GM23338 (cell line): ENCODE measurements around the gene IPO8. TPM values are rescaled to one million over a fixed set of nuclear protein-coding genes. Genes with fewer than 3 reads are reported as not detected.

ENCODE experiments used
- ATAC-seq: fragments of 200-7000 bp; cut with Tn5 transposase; 3 replicates; pipeline ENCODE4 v1.9.1; 2020
- DNase-seq: peaks from one replicate; pipeline ENCODE4 v3.0.0-alpha.2; 2015; ENCODE audit warnings: low spot score
- H2AFZ ChIP-seq: fragments of 200-600 bp; sonication (generic); 2 replicates; pipeline ENCODE4 v1.8.0; 2016; ENCODE audit warnings: antibody characterized with exemption, mild to moderate bottlenecking, moderate library complexity
- H3F3A ChIP-seq: fragments of 200-600 bp; sonication (generic); replicated peaks from 2 replicates; pipeline ENCODE4 v1.8.0; 2017; ENCODE audit warnings: antibody characterized with exemption, mixed run types, low read depth
- H3K27ac ChIP-seq: fragments of 200-600 bp; sonication (generic); 2 replicates; pipeline ENCODE4 v1.6.1; 2016; ENCODE audit warnings: low read depth
- H3K27me3 ChIP-seq: fragments of 200-600 bp; sonication (generic); 2 replicates; pipeline ENCODE4 v1.8.0; 2016; ENCODE audit warnings: mild to moderate bottlenecking, mixed run types, moderate library complexity; ENCODE audit not compliant: insufficient read depth
- H3K36me3 ChIP-seq: fragments of 200-600 bp; sonication (generic); 2 replicates; pipeline ENCODE4 v1.8.0; 2016; ENCODE audit warnings: mild to moderate bottlenecking; ENCODE audit not compliant: insufficient read depth
- H3K4me1 ChIP-seq: fragments of 200-600 bp; sonication (generic); 2 replicates; pipeline ENCODE4 v1.8.0; 2016; ENCODE audit warnings: mild to moderate bottlenecking, moderate library complexity; ENCODE audit not compliant: insufficient read depth
- H3K4me2 ChIP-seq: fragments of 200-600 bp; sonication (generic); 2 replicates; pipeline ENCODE4 v1.7.1; 2017; ENCODE audit warnings: mixed run types
- H3K4me3 ChIP-seq: fragments of 200-600 bp; sonication (generic); 2 replicates; pipeline ENCODE4 v1.6.1; 2016; ENCODE audit warnings: mixed run types
- H3K79me2 ChIP-seq: fragments of 200-600 bp; sonication (generic); replicated peaks from 2 replicates; pipeline ENCODE4 v1.8.0; 2017; ENCODE audit warnings: mild to moderate bottlenecking; ENCODE audit not compliant: insufficient read depth
- H3K9me2 ChIP-seq: fragments of 200-600 bp; sonication (generic); 2 replicates; pipeline ENCODE4 v1.8.0; 2017; ENCODE audit not compliant: insufficient read depth
- H4K20me1 ChIP-seq: fragments of 200-600 bp; sonication (generic); replicated peaks from 2 replicates; pipeline ENCODE4 v1.8.0; 2017; ENCODE audit warnings: mild to moderate bottlenecking; ENCODE audit not compliant: insufficient read depth
- H3K27ac Mint-ChIP-seq: 2 replicates; pipeline ENCODE4 v1.8.0; 2020; ENCODE audit warnings: inconsistent platforms, mild to moderate bottlenecking, moderate library complexity, mixed read lengths
- H3K27me3 Mint-ChIP-seq: 3 replicates; pipeline ENCODE4 v1.8.0; 2022; ENCODE audit warnings: low read depth, mild to moderate bottlenecking, moderate library complexity, mixed read lengths, inconsistent platforms; ENCODE audit not compliant: insufficient read depth, poor library complexity
- H3K36me3 Mint-ChIP-seq: 3 replicates; pipeline ENCODE4 v1.8.0; 2021; ENCODE audit warnings: low read depth, mild to moderate bottlenecking, inconsistent platforms, moderate library complexity, mixed read lengths
- H3K4me1 Mint-ChIP-seq: 3 replicates; pipeline ENCODE4 v1.8.0; 2020; ENCODE audit warnings: mild to moderate bottlenecking, inconsistent platforms, mixed read lengths
- H3K4me3 Mint-ChIP-seq: 3 replicates; pipeline ENCODE4 v1.8.0; 2021; ENCODE audit warnings: moderate library complexity, mild to moderate bottlenecking, inconsistent platforms, mixed read lengths
- H3K9me3 Mint-ChIP-seq: 3 replicates; pipeline ENCODE4 v1.8.0; 2020; ENCODE audit warnings: moderate library complexity, mild to moderate bottlenecking, inconsistent platforms, mixed read lengths
- CREB1 ChIP-seq: fragments of 250-450 bp; sonication (Bioruptor Pico); IDR thresholded peaks from 2 replicates; pipeline ENCODE4 v1.5.0; 2020; ENCODE audit warnings: low read depth, mild to moderate bottlenecking, moderate library complexity
- EZH2 ChIP-seq: fragments of 200-600 bp; sonication (generic); IDR thresholded peaks from one replicate; pipeline ENCODE4 v1.8.0; 2017; ENCODE audit warnings: antibody characterized with exemption, mild to moderate bottlenecking, low read depth; ENCODE audit not compliant: unreplicated experiment
- EZH2phosphoT487 ChIP-seq: fragments of 200-600 bp; sonication (generic); IDR thresholded peaks from one replicate; pipeline ENCODE4 v1.8.1; 2018; ENCODE audit warnings: antibody characterized with exemption; ENCODE audit not compliant: unreplicated experiment
- JUNB ChIP-seq: IDR thresholded peaks from one replicate; pipeline ENCODE4 v1.6.1; 2016; ENCODE audit warnings: antibody characterized with exemption; ENCODE audit not compliant: unreplicated experiment
- NANOG ChIP-seq: IDR thresholded peaks from 2 replicates; pipeline ENCODE4 v1.6.1; 2016; ENCODE audit warnings: antibody characterized with exemption, borderline replicate concordance
- POLR2AphosphoS5 ChIP-seq: IDR thresholded peaks from 2 replicates; pipeline ENCODE4 v1.6.1; 2016; ENCODE audit warnings: antibody characterized with exemption, low read depth
- STAT1 ChIP-seq: IDR thresholded peaks from one replicate; pipeline ENCODE4 v1.6.1; 2016; ENCODE audit warnings: antibody characterized with exemption; ENCODE audit not compliant: unreplicated experiment
- ZNF114 ChIP-seq: fragments of 250-450 bp; sonication (Bioruptor Pico); IDR thresholded peaks from 2 replicates; pipeline ENCODE4 v1.5.0; 2020; ENCODE audit warnings: mild to moderate bottlenecking, moderate library complexity
- ZNF331 ChIP-seq: fragments of 250-450 bp; sonication (Bioruptor Pico); IDR thresholded peaks from 2 replicates; pipeline ENCODE4 v1.5.0; 2020; ENCODE audit warnings: low read depth, mild to moderate bottlenecking, moderate library complexity
- polyA plus RNA-seq: library from polyadenylated mRNA; unstranded; fragments of >200 nt; fragmentation: Nextera tagmentation; extraction: Ambion mirVana; gene quantifications from 2 replicates; pipeline ENCODE4 v1.2.1, GENCODE V29; 2016
- total RNA-seq: library from RNA; depleted of rRNA; stranded (reverse); fragments of >200 nt; shearing (Covaris generic); gene quantifications from 2 replicates; pipeline ENCODE4 v1.2.3, GENCODE V29; 2014
- TF ChIP-seq, protein P1 (sequence below): IDR thresholded peaks from 2 replicates; pipeline ENCODE4 v1.6.1; 2016; ENCODE audit warnings: antibody characterized with exemption
- TF ChIP-seq, protein P2 (sequence below): fragments of 250-450 bp; sonication (Bioruptor Pico); IDR thresholded peaks from 2 replicates; pipeline ENCODE4 v1.5.0; 2020; ENCODE audit warnings: mild to moderate bottlenecking, moderate library complexity
- TF ChIP-seq, protein P3 (sequence below), 2 experiments: fragments of 200-600 bp in 1 of 2; sonication (generic) in 1 of 2; conservative IDR thresholded peaks; 2 replicates each; pipeline versions ENCODE4 v1.5.1 to v1.6.1; 2016 to 2017; ENCODE audit warnings: antibody characterized with exemption in 2 of 2, low read depth in 2 of 2, mild to moderate bottlenecking in 2 of 2, moderate library complexity in 1 of 2
- TF ChIP-seq, protein P4 (sequence below): IDR thresholded peaks from one replicate; pipeline ENCODE4 v1.6.1; 2018; ENCODE audit warnings: antibody characterized with exemption; ENCODE audit not compliant: unreplicated experiment

Gene IPO8
- total and polyA plus RNA-seq, 2 experiments from 2014 or later = 13.4 to 53.6 TPM

DNA sequence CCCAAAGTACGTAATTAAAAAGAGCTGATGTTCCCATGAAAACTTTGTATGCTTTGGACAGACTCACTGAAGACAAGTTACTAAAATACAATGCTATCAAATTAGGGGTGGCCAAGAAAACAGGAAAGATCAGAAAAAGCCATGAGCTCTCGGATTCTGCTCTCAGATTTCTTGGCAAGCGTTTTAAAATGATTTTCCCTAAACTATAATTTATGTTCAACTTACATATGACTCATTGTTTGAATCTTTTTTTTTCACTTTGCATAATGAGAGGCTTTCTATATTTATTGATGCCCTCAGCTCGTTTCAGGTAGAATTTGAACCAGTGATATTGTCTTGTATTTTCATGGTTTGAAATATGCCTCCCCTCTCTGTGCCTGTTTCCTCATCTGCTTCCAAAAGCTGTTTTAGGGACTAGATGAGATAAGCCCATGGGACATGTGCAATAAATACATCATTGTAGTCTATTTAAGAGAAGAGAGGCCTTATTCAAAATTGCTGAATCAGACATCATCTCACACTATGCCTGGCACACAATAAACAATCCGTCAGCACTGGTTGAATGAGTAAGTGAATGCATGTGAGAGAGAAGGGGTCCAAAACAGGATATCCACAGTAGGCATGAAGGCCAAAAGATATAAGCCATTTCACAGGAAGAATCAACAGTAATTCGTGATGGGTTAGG, 4.7 kb upstream of the IPO8 start:
- Histone ChIP-seq H2AFZ (no peak overlapping the region), H3K27ac (no peak overlapping the region), H3F3A (no peaks in the 10 kb centered on the region), H3K4me3 (no peak overlapping the region), H3K4me2 (no peak overlapping the region), H3K27me3 (no peaks in the 10 kb centered on the region), H3K36me3 (no peaks in the 10 kb centered on the region), H3K9me2 (no peaks in the 10 kb centered on the region), H3K4me1 (peaks cover 16% of the 10 kb centered on the region), H3K79me2 (no peaks in the 10 kb centered on the region), H4K20me1 (no peaks in the 10 kb centered on the region)
- DNase-seq (no peak), ATAC-seq (no peak)
- no peak overlapping the region for H3K27ac Mint-ChIP-seq
- H3K9me3 Mint-ChIP-seq = no peaks in the 10 kb centered on the region
- H3K4me1 Mint-ChIP-seq = peaks cover 17% of the 10 kb centered on the region
- TF ChIP-seq, protein P1, sequence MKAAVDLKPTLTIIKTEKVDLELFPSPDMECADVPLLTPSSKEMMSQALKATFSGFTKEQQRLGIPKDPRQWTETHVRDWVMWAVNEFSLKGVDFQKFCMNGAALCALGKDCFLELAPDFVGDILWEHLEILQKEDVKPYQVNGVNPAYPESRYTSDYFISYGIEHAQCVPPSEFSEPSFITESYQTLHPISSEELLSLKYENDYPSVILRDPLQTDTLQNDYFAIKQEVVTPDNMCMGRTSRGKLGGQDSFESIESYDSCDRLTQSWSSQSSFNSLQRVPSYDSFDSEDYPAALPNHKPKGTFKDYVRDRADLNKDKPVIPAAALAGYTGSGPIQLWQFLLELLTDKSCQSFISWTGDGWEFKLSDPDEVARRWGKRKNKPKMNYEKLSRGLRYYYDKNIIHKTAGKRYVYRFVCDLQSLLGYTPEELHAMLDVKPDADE = no peak
- TF ChIP-seq, protein P2, sequence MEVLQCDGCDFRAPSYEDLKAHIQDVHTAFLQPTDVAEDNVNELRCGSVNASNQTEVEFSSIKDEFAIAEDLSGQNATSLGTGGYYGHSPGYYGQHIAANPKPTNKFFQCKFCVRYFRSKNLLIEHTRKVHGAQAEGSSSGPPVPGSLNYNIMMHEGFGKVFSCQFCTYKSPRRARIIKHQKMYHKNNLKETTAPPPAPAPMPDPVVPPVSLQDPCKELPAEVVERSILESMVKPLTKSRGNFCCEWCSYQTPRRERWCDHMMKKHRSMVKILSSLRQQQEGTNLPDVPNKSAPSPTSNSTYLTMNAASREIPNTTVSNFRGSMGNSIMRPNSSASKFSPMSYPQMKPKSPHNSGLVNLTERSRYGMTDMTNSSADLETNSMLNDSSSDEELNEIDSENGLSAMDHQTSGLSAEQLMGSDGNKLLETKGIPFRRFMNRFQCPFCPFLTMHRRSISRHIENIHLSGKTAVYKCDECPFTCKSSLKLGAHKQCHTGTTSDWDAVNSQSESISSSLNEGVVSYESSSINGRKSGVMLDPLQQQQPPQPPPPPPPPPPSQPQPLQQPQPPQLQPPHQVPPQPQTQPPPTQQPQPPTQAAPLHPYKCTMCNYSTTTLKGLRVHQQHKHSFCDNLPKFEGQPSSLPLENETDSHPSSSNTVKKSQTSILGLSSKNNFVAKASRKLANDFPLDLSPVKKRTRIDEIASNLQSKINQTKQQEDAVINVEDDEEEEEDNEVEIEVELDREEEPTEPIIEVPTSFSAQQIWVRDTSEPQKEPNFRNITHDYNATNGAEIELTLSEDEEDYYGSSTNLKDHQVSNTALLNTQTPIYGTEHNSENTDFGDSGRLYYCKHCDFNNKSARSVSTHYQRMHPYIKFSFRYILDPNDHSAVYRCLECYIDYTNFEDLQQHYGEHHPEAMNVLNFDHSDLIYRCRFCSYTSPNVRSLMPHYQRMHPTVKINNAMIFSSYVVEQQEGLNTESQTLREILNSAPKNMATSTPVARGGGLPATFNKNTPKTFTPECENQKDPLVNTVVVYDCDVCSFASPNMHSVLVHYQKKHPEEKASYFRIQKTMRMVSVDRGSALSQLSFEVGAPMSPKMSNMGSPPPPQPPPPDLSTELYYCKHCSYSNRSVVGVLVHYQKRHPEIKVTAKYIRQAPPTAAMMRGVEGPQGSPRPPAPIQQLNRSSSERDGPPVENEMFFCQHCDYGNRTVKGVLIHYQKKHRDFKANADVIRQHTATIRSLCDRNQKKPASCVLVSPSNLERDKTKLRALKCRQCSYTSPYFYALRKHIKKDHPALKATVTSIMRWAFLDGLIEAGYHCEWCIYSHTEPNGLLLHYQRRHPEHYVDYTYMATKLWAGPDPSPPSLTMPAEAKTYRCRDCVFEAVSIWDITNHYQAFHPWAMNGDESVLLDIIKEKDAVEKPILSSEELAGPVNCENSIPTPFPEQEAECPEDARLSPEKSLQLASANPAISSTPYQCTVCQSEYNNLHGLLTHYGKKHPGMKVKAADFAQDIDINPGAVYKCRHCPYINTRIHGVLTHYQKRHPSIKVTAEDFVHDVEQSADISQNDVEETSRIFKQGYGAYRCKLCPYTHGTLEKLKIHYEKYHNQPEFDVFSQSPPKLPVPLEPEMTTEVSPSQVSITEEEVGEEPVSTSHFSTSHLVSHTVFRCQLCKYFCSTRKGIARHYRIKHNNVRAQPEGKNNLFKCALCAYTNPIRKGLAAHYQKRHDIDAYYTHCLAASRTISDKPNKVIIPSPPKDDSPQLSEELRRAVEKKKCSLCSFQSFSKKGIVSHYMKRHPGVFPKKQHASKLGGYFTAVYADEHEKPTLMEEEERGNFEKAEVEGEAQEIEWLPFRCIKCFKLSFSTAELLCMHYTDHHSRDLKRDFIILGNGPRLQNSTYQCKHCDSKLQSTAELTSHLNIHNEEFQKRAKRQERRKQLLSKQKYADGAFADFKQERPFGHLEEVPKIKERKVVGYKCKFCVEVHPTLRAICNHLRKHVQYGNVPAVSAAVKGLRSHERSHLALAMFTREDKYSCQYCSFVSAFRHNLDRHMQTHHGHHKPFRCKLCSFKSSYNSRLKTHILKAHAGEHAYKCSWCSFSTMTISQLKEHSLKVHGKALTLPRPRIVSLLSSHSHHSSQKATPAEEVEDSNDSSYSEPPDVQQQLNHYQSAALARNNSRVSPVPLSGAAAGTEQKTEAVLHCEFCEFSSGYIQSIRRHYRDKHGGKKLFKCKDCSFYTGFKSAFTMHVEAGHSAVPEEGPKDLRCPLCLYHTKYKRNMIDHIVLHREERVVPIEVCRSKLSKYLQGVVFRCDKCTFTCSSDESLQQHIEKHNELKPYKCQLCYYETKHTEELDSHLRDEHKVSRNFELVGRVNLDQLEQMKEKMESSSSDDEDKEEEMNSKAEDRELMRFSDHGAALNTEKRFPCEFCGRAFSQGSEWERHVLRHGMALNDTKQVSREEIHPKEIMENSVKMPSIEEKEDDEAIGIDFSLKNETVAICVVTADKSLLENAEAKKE = no peak
- TF ChIP-seq ZNF114 (CRISPR knock-in tag) (no peak), EZH2phosphoT487 (no peak), JUNB (no peak), STAT1 (no peak), CREB1 (CRISPR knock-in tag) (no peak), POLR2AphosphoS5 (no peak), NANOG (no peak), EZH2 (no peak), ZNF331 (no peak)
- TF ChIP-seq, protein P3, sequence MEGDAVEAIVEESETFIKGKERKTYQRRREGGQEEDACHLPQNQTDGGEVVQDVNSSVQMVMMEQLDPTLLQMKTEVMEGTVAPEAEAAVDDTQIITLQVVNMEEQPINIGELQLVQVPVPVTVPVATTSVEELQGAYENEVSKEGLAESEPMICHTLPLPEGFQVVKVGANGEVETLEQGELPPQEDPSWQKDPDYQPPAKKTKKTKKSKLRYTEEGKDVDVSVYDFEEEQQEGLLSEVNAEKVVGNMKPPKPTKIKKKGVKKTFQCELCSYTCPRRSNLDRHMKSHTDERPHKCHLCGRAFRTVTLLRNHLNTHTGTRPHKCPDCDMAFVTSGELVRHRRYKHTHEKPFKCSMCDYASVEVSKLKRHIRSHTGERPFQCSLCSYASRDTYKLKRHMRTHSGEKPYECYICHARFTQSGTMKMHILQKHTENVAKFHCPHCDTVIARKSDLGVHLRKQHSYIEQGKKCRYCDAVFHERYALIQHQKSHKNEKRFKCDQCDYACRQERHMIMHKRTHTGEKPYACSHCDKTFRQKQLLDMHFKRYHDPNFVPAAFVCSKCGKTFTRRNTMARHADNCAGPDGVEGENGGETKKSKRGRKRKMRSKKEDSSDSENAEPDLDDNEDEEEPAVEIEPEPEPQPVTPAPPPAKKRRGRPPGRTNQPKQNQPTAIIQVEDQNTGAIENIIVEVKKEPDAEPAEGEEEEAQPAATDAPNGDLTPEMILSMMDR (conservative IDR thresholded peaks at IDR 0.05; ENCODE audit: low read depth in 2 of 2) = no peak
- TF ChIP-seq, protein P4, sequence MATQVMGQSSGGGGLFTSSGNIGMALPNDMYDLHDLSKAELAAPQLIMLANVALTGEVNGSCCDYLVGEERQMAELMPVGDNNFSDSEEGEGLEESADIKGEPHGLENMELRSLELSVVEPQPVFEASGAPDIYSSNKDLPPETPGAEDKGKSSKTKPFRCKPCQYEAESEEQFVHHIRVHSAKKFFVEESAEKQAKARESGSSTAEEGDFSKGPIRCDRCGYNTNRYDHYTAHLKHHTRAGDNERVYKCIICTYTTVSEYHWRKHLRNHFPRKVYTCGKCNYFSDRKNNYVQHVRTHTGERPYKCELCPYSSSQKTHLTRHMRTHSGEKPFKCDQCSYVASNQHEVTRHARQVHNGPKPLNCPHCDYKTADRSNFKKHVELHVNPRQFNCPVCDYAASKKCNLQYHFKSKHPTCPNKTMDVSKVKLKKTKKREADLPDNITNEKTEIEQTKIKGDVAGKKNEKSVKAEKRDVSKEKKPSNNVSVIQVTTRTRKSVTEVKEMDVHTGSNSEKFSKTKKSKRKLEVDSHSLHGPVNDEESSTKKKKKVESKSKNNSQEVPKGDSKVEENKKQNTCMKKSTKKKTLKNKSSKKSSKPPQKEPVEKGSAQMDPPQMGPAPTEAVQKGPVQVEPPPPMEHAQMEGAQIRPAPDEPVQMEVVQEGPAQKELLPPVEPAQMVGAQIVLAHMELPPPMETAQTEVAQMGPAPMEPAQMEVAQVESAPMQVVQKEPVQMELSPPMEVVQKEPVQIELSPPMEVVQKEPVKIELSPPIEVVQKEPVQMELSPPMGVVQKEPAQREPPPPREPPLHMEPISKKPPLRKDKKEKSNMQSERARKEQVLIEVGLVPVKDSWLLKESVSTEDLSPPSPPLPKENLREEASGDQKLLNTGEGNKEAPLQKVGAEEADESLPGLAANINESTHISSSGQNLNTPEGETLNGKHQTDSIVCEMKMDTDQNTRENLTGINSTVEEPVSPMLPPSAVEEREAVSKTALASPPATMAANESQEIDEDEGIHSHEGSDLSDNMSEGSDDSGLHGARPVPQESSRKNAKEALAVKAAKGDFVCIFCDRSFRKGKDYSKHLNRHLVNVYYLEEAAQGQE = no peak
- peaks cover 6% of the 10 kb centered on the region for H3K27me3 Mint-ChIP-seq
- H3K36me3 Mint-ChIP-seq = no peaks in the 10 kb centered on the region
- no peak overlapping the region for H3K4me3 Mint-ChIP-seq
